ENCODE measurements around the gene RAP1GAP2.

RAP1GAP2 gene

DNA sequence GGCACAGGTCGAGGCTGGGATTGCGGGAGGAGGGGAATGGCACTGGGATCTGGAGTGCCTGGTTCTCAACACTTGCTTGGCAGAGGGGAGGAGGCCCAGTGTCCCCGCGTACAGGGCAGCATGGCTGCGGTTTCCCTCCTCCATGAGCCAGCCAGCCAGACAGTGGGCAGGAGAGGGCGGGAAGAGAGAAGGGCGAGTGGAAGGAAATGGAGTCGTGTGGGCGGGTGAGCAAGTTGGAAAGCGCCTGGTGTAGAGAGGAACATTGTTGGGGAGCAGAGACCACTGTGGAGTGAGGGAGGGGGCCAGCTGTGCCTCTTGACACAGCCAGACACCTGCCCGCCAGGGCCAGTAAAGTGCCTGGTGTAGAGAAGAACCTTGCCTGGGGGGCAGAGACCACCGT lies 136.7 kb downstream of the RAP1GAP2 start:
- TF ChIP-seq, protein P1, sequence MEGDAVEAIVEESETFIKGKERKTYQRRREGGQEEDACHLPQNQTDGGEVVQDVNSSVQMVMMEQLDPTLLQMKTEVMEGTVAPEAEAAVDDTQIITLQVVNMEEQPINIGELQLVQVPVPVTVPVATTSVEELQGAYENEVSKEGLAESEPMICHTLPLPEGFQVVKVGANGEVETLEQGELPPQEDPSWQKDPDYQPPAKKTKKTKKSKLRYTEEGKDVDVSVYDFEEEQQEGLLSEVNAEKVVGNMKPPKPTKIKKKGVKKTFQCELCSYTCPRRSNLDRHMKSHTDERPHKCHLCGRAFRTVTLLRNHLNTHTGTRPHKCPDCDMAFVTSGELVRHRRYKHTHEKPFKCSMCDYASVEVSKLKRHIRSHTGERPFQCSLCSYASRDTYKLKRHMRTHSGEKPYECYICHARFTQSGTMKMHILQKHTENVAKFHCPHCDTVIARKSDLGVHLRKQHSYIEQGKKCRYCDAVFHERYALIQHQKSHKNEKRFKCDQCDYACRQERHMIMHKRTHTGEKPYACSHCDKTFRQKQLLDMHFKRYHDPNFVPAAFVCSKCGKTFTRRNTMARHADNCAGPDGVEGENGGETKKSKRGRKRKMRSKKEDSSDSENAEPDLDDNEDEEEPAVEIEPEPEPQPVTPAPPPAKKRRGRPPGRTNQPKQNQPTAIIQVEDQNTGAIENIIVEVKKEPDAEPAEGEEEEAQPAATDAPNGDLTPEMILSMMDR (conservative IDR thresholded peaks at IDR 0.05; ENCODE audit: low read depth, low read length) = no peak
- DNase-seq (ENCODE audit: low read depth) = no peak
- H3K4me3 ChIP-seq (ENCODE audit: low read depth, low read length) = no peak overlapping the region

DNA sequence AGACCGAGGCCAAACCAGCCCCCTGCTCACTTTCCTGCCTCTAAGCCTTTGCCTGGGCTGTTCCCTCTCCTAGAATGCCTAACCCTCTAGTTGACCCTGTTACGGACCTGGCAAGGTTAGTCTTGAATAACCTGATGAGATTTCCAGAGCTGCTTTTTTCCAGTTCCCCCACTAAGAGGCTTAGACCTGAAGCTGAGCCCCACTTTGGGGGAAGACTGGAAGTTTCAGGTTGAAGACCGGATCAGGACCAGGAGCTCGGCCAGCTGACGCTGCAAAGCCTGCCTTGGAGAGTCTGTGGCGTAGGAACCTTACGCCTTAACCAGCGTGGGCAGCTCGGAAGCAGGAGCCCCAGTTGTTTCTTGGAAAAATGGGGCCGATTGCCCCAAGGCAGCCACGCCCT lies 137.4 kb downstream of the RAP1GAP2 start:
- DNase-seq (ENCODE audit: low read depth) = no peak
- no peak overlapping the region for H3K4me3 ChIP-seq (ENCODE audit: low read depth, low read length)
- TF ChIP-seq, protein P1 (conservative IDR thresholded peaks at IDR 0.05; ENCODE audit: low read depth, low read length) = no peak

GRCh38 chr17:2935632-2936031 lies 139.4 kb downstream of the RAP1GAP2 start:
- no peak for DNase-seq (ENCODE audit: low read depth)
- TF ChIP-seq, protein P1 (conservative IDR thresholded peaks at IDR 0.05; ENCODE audit: low read depth, low read length) = no peak
- no peak overlapping the region for H3K4me3 ChIP-seq (ENCODE audit: low read depth, low read length)

GRCh38 chr17:2936351-2936750 lies 140.1 kb downstream of the RAP1GAP2 start:
- no peak overlapping the region for H3K4me3 ChIP-seq (ENCODE audit: low read depth, low read length)
- TF ChIP-seq, protein P1 (conservative IDR thresholded peaks at IDR 0.05; ENCODE audit: low read depth, low read length) = no peak
- no peak for DNase-seq (ENCODE audit: low read depth)

DNA sequence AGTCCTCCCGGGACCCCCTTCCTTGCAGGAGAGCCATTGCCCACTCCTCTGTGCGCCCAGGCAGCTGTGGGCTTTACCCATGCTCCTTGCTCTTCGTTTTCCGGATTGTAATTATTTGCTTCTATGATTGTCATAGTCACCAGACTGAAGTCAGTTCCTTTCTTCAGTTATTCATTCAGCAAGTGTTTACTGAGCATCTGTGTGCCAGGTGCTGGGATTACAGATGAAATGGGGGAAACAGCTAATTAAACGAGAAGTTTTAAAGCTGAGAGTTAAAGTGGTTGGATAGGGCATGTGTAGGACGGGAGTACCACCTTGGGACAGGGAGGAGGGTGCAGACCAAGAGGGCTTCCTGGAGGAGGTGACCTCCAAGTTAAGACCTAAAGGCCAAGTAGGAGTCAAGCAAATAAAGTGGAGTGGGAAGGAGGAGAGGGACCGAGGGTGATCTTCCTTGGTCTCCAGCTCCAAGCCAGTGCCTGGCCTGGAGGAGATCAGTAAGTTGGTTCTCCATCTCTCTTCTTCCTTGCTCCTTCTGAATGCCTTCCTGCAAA lies 140.6 kb downstream of the RAP1GAP2 start:
- H3K4me3 ChIP-seq (ENCODE audit: low read depth, low read length) = no peak overlapping the region
- no peak for DNase-seq (ENCODE audit: low read depth)
- TF ChIP-seq, protein P1 (conservative IDR thresholded peaks at IDR 0.05; ENCODE audit: low read depth, low read length) = no peak

- peak; percentile 23 for DNase-seq (ENCODE audit: low read depth)
- TF ChIP-seq, protein P1 (conservative IDR thresholded peaks at IDR 0.05; ENCODE audit: low read depth, low read length) = peak; percentile 54
- H3K4me3 ChIP-seq (ENCODE audit: low read depth, low read length) = no peak overlapping the region
Observed at GRCh38 chr17:2937331-2938003, 141.2 kb downstream of the RAP1GAP2 start.

All from choroid plexus epithelial cell (primary cell).